GM19238 (cell line): Measurements from ENCODE around the gene UCHL1.
"Not testable (repeated sequence)": the region's sequence is repeated elsewhere in the genome, so short reads cannot be mapped to it uniquely, and the experiment has no call there.

ENCODE experiments used
- DNase-seq: peaks from one replicate; pipeline ENCODE4 v3.0.0; 2011; ENCODE audit warnings: low spot score; ENCODE audit not compliant: insufficient read length

The UCHL1 gene

GRCh38 chr4:41236508-41236907 is 20.2 kb upstream of the UCHL1 start:
- no peak for DNase-seq

- DNase-seq, result no peak
These were observed 14.8 kb upstream of the UCHL1 start for GRCh38 chr4:41241919-41242318.

- no peak for DNase-seq
These were observed 10.7 kb upstream of the UCHL1 start for GRCh38 chr4:41245983-41246382.

DNA sequence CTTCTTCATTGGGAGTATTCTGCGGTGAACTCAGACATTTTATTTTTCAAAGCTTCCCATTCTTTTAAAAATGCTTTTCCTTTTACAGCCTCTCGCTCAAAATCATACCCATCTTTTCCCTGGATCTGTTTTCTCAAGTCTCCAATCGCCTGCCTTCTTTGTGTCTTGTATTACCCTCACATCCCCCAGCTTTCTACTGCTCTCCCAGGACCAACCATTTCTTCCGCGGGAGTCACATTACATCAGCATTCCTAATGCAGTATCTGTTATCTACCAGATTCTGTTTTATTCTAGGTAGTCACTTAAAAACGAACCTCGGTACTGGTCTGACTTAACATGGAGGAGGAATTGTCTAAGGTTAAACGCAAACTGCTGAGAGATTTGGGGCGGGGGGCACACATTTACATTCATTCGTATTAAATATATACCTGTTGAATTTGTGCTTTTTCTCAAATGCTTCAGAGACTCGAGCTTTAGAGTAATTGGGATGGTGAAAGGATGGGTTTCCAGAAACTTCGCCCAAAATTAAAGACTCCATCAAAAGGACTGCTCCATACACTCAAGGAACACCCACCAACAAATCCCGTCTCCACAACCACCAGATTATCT is 493 bp upstream of the UCHL1 start:
- DNase-seq, result no peak

- DNase-seq, result peak; percentile 19
These were observed 651 bp downstream of the UCHL1 start for GRCh38 chr4:41257257-41257901.

GRCh38 chr4:41257906-41258305 is 1.2 kb downstream of the UCHL1 start:
- no peak for DNase-seq

DNA sequence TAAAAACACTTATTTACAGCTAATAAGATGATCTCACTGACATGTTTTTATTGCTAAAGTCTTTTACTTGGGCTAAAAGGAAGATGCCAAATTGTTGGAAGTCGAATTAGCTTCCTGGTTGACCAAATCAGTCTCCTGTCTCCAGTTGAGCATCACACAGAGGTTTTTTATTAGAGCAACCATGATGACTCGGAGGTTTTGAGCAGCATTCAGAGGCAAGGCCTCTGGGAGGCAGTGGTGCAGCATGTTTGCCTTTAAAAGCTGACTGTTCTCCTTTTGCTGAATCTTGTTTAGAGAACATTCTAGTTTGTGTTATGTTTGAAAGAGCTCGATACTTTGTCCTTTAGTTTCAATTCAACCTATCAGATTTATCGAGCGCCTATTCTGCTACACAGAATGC is 2.1 kb downstream of the UCHL1 start:
- no peak for DNase-seq

GRCh38 chr4:41260116-41260733 is 3.5 kb downstream of the UCHL1 start:
- DNase-seq, result no peak

DNA sequence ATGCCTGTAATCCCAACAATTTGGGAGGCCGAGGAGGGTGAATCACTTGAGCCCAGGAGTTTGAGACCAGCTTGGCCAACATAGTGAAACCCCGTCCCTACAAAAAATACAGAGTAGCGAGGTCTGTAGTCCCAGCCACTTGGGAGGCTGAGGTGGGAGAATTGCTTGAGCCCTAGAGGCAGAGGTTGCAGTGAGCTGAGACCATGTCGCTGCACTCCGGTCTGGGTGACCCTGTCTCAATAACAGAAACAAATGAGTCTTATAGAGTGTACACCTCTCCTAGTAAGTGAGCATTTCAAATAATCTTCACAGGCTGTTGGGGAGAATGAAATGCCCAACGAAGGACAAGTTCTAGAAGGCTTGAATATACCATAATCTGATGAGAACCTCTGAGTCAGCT is 5.5 kb downstream of the UCHL1 start:
- no peak for DNase-seq

DNA sequence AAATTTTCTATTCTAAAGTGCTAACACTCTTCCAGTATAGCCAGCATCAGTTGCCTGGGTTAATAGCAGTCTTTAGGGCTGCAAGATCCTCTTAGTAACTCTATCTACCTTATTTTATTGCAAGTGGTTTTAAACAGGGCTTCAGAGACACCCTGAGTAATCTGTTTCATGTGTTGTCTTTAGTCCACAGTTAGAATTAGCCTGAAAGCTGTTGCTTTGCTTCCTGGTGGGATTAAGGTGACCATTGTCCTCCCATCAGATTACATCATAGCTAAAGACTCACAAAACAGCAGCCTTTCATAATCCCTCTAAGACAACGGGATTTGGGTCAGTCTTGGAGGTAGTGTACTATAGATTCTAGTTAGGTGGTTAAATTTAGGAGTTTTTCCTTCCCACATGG is 7.5 kb downstream of the UCHL1 start:
- no peak for DNase-seq

DNA sequence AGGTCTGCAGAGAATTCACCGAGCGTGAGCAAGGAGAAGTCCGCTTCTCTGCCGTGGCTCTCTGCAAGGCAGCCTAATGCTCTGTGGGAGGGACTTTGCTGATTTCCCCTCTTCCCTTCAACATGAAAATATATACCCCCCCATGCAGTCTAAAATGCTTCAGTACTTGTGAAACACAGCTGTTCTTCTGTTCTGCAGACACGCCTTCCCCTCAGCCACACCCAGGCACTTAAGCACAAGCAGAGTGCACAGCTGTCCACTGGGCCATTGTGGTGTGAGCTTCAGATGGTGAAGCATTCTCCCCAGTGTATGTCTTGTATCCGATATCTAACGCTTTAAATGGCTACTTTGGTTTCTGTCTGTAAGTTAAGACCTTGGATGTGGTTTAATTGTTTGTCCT is 11.3 kb downstream of the UCHL1 start:
- no peak for DNase-seq

GRCh38 chr4:41268721-41269517 is 12.2 kb downstream of the UCHL1 start:
- no peak for DNase-seq

DNA sequence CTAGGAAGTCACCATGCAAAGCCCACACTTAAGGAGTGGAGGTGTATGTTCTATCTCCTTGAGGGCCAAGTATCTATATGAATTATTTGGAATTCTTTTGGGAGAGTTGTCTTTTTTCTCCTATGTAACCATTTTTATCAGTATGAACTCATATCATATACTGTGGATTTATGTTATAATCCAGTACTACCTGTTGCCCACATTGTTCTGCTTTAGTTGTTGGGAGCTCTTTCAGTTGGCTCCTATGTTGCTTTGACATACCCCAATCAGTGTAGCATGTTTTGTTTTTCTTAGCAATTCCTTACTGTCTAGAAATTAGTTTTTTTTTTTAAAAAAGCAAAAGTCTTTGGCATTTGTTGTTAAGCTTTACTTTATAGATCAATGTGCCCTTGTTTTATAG is 13.0 kb downstream of the UCHL1 start:
- DNase-seq, result no peak

DNA sequence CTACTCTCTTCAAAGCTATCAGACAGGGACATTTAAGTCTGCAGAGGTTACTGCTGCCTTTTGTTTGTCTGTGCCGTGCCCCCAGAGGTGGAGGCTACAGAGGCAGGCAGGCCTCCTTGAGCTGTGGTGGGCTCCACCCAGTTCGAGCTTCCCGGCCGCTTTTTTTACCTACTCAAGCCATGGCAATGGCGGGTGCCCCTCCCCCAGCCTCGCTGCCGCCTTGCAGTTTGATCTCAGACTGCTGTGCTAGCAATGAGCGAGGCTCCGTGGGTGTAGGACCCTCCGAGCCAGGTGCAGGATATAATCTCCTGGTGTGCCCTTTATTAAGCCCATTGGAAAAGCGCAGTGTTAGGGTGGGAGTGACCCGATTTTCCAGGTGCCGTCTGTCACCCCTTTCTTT is 19.2 kb downstream of the UCHL1 start:
- DNase-seq, result not testable (repeated sequence)

DNA sequence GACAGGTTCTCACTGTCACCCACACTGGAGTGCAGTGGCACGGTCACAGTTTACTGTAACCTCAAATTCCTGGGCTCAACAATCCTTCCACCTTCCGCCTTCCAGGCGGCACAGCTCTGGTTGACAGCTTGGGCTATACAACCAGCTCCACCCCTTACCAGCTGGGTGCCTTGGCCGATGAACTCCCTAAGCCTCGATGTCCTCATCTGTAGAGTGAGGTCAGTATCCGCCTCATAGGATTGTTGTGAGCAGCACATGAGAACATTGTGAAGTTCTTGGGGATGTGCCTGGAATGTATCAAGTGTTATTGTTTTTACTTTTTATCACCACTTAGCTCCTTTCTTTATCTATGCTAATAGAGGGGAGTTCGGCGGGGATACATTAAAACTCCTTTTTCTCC is 23.3 kb downstream of the UCHL1 start:
- no peak for DNase-seq

DNA sequence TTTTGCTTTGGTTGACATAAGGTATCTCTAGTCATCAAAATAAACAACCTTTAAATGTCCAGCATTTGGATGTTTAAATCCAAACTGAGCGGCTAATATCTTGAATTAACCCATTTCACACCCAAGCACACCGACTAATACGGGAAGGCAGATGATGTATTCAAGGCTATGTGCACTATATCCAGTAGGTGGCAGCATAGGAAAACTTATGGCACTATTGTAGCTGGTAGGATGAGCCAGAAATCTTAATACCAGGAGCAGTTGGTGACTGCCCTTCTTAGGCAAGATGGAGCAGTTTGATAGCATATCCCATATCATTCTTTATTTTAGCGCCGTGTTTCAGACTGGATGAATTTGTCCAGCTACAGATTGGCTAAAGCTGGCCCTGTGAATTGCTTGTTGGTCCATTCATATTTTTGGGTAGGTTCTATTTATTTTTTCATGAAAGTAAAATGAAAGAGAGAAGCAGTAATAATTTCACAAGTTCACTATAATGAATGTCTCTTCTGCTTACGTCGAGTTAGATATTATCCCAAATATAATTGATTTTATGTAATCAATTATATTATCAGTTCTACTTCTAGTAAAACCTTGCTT is 24.4 kb downstream of the UCHL1 start:
- peak; percentile 56 for DNase-seq

- no peak for DNase-seq
These were observed 25.6 kb downstream of the UCHL1 start for GRCh38 chr4:41282366-41282765.

DNA sequence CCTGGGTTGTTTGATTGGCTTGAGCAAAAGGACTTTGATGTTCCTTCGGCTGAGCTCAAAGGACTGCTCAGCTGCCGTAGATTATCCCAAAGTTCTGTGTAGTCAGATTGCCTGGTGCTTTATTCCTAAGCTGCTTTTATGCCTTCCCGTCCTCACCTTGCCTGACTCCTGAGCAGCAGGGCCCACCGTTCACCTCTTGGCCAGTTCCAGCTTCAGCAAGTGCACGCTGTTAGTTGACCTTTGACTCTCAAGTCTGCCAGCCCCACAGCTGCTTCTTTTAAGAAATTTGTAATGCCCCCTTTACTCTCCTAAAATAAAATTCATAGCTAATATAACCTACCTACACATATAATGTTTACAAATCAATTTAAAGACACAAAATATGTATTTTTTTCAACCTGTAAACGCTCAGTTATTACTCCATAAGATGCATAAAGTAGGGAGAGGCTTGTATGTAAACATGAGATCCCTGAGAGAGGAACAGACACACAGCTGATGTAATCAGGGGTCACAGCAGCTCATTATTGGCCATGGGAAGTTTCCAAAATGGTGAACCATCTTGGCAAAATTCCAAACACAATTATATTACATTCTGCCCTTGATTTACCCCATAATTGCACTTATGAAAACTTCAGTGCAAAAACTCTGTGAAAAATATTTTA is 28.6 kb downstream of the UCHL1 start:
- DNase-seq, result no peak

GRCh38 chr4:41285864-41286235 is 29.1 kb downstream of the UCHL1 start:
- DNase-seq, result no peak

DNA sequence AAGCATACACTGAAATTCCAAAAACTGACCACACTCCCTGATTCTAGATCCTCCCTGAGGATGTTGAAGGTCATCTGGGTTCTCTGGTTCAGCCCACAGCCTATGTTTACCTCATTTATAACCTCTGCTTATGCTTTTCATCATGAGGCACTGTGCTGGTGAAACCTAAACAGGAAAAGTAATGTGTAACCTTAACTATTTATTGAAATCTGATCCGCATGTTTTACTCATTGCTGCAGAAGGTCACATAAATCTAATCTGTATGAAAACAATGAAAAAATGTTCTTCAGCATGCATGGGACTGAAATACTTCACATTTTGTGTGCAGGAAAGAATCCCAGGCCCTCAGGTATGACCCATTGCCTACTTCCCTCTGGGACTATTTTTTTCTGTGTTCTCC is 30.3 kb downstream of the UCHL1 start:
- DNase-seq, result no peak

DNA sequence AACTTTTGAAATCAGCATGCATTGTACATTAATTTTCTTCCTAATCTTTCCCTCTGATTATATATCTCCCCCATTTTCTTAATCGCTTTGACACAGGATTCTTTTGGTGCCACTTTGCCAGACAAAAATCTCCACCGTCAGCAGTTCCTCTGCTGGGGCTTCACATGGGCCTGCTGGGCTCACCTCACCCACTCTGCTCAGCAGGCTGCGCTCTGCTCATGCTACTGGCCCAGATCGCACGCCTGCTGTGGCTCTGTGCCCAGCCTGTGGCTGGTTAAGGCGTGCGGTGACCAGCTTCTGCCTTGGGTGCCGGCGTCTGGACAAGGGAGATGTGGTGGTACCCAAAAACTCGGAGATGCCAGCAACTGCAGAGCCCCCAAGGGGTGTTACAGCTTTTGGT is 31.1 kb downstream of the UCHL1 start:
- no peak for DNase-seq
